ENCODE results near the gene METTL21A.

DNA sequence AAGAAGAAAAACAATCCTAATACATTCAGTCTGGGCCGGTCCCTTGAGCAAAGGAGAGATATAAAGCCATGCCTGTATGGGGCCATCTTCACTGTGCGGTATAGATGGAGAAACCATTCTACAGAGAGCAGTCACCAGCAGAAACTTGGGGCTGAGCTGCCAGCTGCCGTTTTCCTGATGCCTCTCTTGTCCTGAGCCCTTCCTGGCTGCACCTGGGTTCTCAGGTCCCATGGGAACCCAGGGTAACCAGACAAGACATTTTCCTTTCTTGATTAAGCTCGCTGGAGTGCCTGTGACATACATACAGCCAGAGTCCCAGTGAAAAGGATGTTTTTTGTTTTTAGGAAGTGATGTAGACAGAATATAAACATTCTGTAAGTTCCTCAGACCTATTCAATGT is 5.3 kb upstream of the METTL21A start:
- TF ChIP-seq MTA3 (CRISPR knock-in tag; IDR thresholded peaks at IDR 0.05), result no peak
- TF ChIP-seq MAFK (conservative IDR thresholded peaks at IDR 0.05 in 1 of 2, IDR thresholded peaks at IDR 0.05 in 1 of 2; ENCODE audit: low read length in 2 of 2), result no peak
- TF ChIP-seq ZNF20 (CRISPR knock-in tag; IDR thresholded peaks at IDR 0.05), result no peak
- no peak for TF ChIP-seq BRCA1 (CRISPR knock-in tag; IDR thresholded peaks at IDR 0.05)
- TF ChIP-seq, protein P1, sequence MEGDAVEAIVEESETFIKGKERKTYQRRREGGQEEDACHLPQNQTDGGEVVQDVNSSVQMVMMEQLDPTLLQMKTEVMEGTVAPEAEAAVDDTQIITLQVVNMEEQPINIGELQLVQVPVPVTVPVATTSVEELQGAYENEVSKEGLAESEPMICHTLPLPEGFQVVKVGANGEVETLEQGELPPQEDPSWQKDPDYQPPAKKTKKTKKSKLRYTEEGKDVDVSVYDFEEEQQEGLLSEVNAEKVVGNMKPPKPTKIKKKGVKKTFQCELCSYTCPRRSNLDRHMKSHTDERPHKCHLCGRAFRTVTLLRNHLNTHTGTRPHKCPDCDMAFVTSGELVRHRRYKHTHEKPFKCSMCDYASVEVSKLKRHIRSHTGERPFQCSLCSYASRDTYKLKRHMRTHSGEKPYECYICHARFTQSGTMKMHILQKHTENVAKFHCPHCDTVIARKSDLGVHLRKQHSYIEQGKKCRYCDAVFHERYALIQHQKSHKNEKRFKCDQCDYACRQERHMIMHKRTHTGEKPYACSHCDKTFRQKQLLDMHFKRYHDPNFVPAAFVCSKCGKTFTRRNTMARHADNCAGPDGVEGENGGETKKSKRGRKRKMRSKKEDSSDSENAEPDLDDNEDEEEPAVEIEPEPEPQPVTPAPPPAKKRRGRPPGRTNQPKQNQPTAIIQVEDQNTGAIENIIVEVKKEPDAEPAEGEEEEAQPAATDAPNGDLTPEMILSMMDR (CRISPR knock-in tag; IDR thresholded peaks at IDR 0.05), result no peak
- TF ChIP-seq POLR2A (IDR thresholded peaks at IDR 0.05; ENCODE audit: insufficient read depth in 1 of 2, low read depth in 2 of 2, low read length in 2 of 2), result no peak
- TF ChIP-seq ZNF749 (CRISPR knock-in tag; IDR thresholded peaks at IDR 0.05; ENCODE audit: borderline replicate concordance), result no peak
- TF ChIP-seq SUZ12 (IDR thresholded peaks at IDR 0.05; ENCODE audit: low read depth, low read length), result no peak
- TF ChIP-seq POLR2AphosphoS2 (IDR thresholded peaks at IDR 0.05; ENCODE audit: low read depth, low read length), result no peak
- TF ChIP-seq, protein P2, sequence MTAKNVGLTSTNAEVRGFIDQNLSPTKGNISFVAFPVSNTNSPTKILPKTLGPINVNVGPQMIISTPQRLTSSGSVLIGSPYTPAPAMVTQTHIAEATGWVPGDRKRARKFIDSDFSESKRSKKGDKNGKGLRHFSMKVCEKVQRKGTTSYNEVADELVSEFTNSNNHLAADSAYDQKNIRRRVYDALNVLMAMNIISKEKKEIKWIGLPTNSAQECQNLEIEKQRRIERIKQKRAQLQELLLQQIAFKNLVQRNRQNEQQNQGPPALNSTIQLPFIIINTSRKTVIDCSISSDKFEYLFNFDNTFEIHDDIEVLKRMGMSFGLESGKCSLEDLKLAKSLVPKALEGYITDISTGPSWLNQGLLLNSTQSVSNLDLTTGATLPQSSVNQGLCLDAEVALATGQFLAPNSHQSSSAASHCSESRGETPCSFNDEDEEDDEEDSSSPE (CRISPR knock-in tag; IDR thresholded peaks at IDR 0.05), result no peak
- TF ChIP-seq, protein P3, sequence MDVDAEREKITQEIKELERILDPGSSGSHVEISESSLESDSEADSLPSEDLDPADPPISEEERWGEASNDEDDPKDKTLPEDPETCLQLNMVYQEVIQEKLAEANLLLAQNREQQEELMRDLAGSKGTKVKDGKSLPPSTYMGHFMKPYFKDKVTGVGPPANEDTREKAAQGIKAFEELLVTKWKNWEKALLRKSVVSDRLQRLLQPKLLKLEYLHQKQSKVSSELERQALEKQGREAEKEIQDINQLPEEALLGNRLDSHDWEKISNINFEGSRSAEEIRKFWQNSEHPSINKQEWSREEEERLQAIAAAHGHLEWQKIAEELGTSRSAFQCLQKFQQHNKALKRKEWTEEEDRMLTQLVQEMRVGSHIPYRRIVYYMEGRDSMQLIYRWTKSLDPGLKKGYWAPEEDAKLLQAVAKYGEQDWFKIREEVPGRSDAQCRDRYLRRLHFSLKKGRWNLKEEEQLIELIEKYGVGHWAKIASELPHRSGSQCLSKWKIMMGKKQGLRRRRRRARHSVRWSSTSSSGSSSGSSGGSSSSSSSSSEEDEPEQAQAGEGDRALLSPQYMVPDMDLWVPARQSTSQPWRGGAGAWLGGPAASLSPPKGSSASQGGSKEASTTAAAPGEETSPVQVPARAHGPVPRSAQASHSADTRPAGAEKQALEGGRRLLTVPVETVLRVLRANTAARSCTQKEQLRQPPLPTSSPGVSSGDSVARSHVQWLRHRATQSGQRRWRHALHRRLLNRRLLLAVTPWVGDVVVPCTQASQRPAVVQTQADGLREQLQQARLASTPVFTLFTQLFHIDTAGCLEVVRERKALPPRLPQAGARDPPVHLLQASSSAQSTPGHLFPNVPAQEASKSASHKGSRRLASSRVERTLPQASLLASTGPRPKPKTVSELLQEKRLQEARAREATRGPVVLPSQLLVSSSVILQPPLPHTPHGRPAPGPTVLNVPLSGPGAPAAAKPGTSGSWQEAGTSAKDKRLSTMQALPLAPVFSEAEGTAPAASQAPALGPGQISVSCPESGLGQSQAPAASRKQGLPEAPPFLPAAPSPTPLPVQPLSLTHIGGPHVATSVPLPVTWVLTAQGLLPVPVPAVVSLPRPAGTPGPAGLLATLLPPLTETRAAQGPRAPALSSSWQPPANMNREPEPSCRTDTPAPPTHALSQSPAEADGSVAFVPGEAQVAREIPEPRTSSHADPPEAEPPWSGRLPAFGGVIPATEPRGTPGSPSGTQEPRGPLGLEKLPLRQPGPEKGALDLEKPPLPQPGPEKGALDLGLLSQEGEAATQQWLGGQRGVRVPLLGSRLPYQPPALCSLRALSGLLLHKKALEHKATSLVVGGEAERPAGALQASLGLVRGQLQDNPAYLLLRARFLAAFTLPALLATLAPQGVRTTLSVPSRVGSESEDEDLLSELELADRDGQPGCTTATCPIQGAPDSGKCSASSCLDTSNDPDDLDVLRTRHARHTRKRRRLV (CRISPR knock-in tag; IDR thresholded peaks at IDR 0.05), result no peak

All from HepG2 (cell line).